Measurements from ENCODE around the gene SMC1A.
A peak's percentile ranks its signal among the peaks of the same experiment; 100 is the strongest.
"Not testable (repeated sequence)": the region's sequence is repeated elsewhere in the genome, so short reads cannot be mapped to it uniquely, and the experiment has no call there.

Gene SMC1A

DNA sequence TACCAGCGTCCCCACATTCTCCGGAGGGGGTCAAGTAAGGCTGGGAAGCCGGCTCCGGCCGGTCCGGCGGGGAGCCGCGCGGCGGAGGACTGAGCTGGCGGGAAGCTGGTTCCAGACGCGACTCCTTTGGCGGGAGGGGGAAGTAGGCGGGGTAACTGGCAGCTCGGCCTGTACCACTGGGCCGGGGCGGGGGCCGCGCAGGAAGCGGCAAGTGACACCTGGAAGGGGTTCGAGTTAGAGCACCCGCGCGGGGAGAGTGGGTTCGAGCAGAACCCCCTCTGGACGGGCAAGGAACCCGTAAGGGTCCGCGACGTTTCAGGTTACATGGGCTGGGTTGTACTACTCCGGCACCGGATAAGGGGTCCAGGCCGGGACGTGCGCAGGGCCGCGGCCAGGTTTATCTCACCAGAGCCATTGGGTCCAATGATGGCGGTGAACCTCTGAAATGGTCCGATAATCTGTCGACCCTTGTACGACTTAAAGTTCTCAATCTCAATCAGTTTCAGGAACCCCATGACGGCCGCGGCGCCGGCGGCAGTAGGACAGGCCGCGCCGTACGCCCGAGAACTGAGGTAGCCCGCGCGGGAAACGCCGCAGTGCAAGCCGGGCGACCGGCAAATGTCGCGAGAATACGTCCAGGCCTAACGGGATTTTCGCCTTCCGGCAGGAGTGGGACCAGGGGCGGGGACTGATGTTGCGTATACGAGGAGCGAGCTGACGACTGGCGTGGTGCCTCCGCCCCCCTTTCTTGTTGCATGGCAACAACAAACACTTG is at the start of gene SMC1A:
SMC1A (minus strand) TSS at position 569 of the 775 bp plus-strand sequence; CDS start at position 515, 54 bp downstream.
- DNase-seq (ENCODE audit: low read depth, low spot score): peak; percentile 90

GRCh38 chrX:53471346-53471745 is 48.9 kb upstream of the SMC1A start:
- no peak for DNase-seq (ENCODE audit: low read depth, low spot score)

GRCh38 chrX:53468659-53469058 is 46.2 kb upstream of the SMC1A start:
- DNase-seq (ENCODE audit: low read depth, low spot score): not testable (repeated sequence)

GRCh38 chrX:53458082-53458481 is 35.6 kb upstream of the SMC1A start:
- no peak for DNase-seq (ENCODE audit: low read depth, low spot score)

- DNase-seq (ENCODE audit: low read depth, low spot score): no peak
Measured at GRCh38 chrX:53456254-53456653, 33.8 kb upstream of the SMC1A start.

GRCh38 chrX:53452812-53453211 is 30.4 kb upstream of the SMC1A start:
- DNase-seq (ENCODE audit: low read depth, low spot score): no peak

DNA sequence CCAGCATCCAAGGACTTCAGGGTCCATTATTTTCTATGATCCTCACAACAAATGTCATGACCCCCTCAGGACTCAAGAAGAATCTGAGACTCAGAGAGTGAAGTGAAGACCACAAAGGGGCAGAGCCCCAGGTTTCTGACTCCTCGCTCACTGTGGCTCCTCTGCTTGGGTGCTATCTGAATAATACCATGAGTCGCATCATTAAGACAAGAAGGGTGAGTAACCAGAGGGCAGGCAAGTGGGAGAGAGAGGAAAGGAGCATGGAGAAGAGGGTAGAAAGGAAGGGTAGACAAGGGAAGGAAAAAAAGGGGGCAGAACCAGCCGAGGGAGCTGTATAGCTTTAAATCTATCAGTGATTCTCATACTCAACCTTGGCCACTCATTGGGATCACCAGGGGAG is 27.2 kb upstream of the SMC1A start:
- DNase-seq (ENCODE audit: low read depth, low spot score): no peak

DNA sequence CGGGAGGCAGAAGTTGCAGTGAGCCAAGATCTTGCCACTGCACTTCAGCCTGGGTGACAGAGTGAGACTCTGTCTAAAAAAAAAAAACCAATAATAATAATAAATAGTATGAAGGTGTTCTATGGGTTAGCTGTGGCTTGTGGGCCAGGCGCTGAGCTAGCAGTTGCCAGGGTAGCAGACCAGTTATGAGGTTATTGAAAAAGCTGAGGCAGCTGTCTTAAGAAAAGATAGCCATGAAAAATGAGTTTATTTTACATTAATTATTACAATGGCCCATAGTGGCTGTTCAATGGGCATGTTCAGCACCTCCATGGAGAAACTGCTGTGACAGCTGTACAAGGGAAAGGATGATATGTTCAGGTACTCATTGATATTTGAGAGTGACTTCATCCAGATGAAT is 25.0 kb upstream of the SMC1A start:
- DNase-seq (ENCODE audit: low read depth, low spot score): no peak

- no peak for DNase-seq (ENCODE audit: low read depth, low spot score)
Measured at GRCh38 chrX:53445977-53446376, 23.5 kb upstream of the SMC1A start.

DNA sequence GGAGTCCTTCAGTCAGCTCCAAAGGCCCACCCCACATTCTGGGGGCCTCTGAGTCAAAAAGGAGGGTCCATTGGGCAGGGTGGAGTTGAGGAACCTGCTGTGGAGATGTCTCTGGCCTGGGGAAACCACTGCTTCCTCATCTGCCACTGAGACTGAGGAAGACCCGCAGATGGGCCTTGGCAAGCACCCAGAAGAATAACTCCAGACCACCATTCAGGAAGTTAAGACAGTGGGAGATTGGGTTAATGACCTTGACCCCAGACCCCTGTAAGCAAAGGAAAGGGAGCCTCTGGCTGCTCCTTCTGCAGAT is 19.8 kb upstream of the SMC1A start:
- no peak for DNase-seq (ENCODE audit: low read depth, low spot score)

DNA sequence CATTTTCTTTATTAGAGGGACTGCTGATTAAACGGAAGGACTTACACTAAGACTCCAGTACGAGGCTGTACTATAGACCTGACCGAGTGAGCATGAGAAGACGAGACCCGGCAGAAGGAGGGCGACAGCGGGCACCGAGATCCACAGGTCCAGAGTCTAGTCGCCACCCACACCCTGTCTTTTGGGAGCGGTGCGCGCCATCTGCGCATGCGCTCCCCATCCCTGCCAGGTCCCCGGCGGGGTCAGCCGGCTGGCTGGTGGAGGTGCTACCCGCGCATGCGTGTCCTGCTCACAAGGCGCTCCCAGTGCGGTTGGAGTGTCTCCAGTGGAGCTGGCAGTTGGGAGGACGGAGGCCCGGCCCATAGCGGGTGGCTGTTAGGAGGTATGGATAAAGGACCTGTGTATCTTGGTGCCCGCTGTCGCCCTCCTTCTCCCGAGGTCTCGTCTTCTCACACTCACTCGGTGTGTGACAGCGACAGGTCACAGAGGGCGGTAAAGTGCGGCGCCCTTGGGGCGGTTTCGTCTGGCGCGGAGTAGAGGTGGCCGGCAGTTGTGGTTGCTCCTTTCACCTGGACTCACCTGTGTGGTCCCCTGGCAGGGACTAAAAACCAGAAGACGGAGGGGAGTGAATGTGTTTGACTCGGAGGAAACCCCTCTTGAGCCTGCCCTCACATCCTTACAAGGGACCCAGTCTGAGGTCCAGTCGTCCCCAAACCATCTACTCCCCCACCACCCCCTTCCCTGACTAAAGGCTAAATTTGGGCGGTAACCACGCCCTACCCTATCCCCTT is 19.3 kb upstream of the SMC1A start:
- peak; percentile 29 for DNase-seq (ENCODE audit: low read depth, low spot score)

DNA sequence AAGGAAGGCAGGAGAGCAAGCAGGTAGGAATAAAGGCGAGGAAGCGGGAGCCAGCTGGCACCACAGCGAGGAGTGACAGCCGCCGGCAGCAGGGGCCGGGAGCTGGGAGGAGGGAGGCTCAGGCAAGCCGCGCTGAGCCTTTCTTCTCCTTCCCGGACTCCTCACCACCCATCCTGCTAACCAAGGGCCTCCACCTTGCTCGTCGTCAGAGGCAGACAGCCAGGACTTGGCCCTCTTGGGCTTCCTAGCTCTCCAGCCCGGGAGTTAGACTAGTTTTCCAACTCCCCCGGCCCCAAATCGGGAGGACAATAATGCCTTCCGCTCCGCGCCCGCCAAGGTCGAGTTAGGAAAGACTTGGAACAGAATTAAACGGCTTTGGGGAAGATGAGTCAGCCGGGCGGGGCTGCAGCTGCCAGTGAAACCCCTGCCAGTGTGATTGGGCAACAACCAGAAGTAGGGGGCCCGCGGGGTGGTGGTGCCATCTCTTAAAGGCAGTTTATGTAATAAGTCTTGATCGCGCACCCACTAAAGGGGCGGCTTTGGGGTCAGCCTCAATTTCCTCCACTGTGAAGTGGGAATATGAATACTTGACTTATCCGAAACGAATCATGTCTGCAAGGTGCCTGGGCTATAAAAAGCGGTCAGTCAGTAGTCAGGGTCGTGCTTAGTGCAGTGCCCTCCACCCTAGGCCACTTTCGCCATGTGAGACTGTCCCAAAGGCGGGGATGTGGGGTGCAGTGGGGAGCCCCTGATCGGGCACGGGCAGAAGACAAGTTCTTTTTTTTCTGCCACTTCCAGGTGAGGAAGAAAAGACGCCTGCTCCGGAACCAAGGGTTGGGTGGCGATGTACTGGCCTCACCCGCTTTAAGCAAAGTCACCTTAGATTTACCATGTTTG is 18.4 kb upstream of the SMC1A start:
- DNase-seq (ENCODE audit: low read depth, low spot score): no peak

DNA sequence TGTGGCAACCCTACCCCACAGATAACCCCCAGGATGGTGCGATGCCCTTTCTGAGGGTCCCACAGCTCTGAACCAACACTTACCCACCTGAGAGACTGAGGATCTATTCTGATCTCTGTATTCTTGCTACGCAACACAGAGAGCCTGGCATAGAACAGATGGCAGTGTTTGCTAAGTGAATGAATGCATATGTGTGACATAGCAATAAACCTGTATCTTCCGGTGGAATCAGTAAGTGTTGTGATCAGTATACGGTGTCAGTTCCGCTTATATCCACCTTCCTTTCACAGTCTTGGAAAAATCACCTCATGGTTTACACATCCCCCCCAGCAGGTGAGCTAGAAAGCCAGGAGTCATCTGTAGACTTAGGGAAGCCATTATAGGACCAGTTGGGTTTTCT is 17.6 kb upstream of the SMC1A start:
- DNase-seq (ENCODE audit: low read depth, low spot score): no peak

GRCh38 chrX:53438832-53439230 is 16.4 kb upstream of the SMC1A start:
- DNase-seq (ENCODE audit: low read depth, low spot score): no peak

- DNase-seq (ENCODE audit: low read depth, low spot score): no peak
Measured at GRCh38 chrX:53438174-53438831, 15.8 kb upstream of the SMC1A start.

- DNase-seq (ENCODE audit: low read depth, low spot score): no peak
Measured at GRCh38 chrX:53437206-53437605, 14.8 kb upstream of the SMC1A start.

DNA sequence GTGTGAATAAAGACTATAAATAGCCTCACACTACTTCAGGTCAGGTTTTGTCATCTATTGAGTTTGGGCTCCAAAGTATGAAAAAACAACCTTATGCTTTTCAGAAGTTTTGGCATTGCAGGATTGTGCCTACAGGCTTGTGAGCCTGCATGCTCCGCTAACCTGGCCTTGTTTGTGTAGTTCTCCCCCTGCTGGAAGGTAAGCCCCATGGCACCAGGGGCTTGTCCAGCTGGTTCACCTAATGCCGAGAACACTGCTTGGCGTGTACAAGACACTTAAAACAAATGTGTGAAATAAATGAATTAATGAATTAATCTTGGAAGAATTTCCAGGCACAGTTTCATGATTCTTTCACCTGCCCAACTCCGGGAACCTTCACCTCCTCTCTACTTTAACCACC is 13.5 kb upstream of the SMC1A start:
- no peak for DNase-seq (ENCODE audit: low read depth, low spot score)

DNA sequence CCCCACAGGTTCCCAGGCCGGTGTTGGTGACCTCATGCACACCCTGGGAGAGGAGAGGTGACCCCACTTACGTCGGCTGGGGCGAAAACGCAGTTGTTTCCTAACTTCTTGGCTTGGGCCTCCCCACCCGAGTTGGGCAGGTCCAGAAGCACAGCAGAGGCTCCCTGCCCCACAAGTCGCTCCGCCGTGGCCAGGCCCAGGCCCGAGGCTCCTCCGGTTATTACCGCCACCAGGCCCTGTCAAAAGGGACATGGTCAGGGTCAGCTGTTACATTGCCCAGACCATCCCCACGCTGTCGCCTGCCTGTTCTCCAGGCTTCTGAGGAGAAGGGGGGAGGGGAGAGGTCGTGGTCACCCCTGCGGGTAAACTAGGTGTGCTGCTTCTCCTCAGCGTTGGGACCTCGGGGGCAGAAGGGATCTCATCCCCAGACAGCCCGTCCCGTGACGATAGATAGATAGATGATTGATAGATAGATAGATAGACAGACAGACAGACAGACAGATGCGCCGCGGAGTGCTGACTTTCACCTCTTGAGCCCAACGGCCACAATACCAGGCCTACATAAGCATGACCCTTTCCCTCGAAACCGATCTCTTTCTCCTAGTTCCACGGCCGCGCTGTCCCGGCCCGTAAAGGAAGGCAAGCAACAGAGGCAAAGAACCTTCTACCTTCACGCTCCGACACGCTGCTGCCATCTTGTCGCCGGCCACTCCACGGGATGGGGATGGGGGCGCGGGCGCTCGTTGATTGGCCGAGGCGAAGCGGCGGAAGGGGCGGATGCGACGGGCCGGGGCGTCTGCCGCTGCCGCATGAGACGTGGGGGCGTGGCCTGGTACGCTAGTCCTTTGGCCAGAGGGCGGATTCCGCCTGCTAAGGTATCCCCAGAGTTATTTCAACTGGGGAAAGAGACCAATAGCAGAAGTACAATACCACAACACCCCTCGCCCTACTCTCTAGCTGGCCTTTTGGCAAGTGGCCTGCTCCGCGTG is 11.5 kb upstream of the SMC1A start, which contains the start of gene HSD17B10:
HSD17B10 (minus strand) TSS at position 720 of the 989 bp plus-strand sequence; CDS start at position 695, 25 bp downstream.
- no peak for DNase-seq (ENCODE audit: low read depth, low spot score)

DNA sequence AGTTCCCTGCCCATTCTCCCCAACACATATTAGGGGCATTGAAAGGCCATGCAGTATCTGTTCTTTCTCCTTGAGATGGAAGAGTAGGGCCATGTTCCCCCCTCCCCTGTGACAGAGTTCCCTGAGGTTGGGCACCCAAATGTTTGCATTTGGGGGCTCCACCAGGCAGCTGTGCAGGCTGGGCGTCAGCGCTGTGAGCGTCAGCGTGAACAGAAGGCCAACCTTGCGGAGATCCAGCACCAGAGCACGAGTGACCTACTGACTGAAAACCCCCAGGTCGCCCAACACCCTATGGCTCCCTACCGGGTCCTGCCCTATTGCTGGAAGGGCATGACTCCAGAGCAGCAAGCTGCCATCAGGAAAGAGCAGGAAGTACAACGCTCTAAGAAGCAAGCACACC is 7.8 kb upstream of the SMC1A start:
- no peak for DNase-seq (ENCODE audit: low read depth, low spot score)

DNA sequence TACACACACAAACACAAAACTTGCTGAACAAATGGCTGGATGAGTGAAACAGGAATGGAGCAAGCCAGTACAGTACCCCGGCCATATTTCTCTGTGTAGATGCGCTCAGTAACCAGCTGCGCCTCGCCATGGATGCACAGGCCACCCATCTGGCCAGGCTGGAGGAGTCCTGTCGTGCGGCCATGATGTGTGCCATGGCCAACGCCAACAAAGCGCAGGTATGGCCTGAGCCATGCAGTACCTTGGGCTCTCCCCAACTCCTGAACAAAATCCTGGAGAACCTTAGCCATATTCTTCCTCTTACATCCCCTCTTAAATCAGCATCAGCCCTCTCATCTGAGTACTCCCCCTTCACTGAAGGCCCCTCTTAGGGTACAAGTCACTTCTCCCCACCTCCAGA is 7.3 kb upstream of the SMC1A start:
- no peak for DNase-seq (ENCODE audit: low read depth, low spot score)
